Psoas muscle (tissue), 8 donors: ENCODE results near the gene KLHL29. TPM values are rescaled to one million over a fixed set of nuclear protein-coding genes. Genes with fewer than 3 reads are reported as not detected.

ENCODE experiments used
- ATAC-seq, 4 donors: fragments of 200-7000 bp; cut with Tn5 transposase; one replicate each; pipeline ENCODE4 v1.9.1; 2020; ENCODE audit warnings: moderate library complexity in 3 of 4, mild to moderate bottlenecking in 2 of 4
- DNase-seq, 2 donors: peaks; one replicate each; pipeline ENCODE4 v3.0.0-alpha.2; 2020
- H3K27ac ChIP-seq: fragments of 200-600 bp; one replicate; pipeline ENCODE4 v1.8.0; 2022
- H3K27me3 ChIP-seq, 3 donors: fragments of 200-600 bp in 1 of 3; one replicate each; pipeline versions ENCODE4 v1.6.1 to v1.8.0; 2013 to 2022; ENCODE audit warnings: low read length in 2 of 3, mild to moderate bottlenecking in 2 of 3, moderate library complexity in 1 of 3; ENCODE audit not compliant: insufficient read depth in 3 of 3
- H3K36me3 ChIP-seq, 2 donors: fragments of 200-600 bp in 1 of 2; one replicate each; pipeline versions ENCODE4 v1.6.1 to v1.8.0; 2013 to 2022; ENCODE audit warnings: low read depth in 1 of 2, mild to moderate bottlenecking in 1 of 2, moderate library complexity in 1 of 2; ENCODE audit not compliant: insufficient read depth in 1 of 2
- H3K4me1 ChIP-seq: fragments of 200-600 bp; one replicate; pipeline ENCODE4 v1.8.0; 2022
- H3K4me3 ChIP-seq: fragments of 200-600 bp; one replicate; pipeline ENCODE4 v1.8.0; 2022; ENCODE audit warnings: mild to moderate bottlenecking
- H3K9me3 ChIP-seq: fragments of 200-600 bp; one replicate; pipeline ENCODE4 v1.8.0; 2022
- WGBS, 3 donors: extraction: QIAGEN DNeasy Blood & Tissue Kit; methylation state at CpG; one replicate each; pipeline versions ENCODE4 v1.1.6 to v1.1.7; 2013; 5-methylcytosine and 5-hydroxymethylcytosine counted together
- intact Hi-C, 2 donors: fragments of 100-400 bp; cut with DNase I; formaldehyde crosslinking; loops; one replicate each; pipeline versions ENCODE4 v1.11.0 to v1.14.2; 2022
- polyA plus RNA-seq, 3 donors: library from polyadenylated mRNA; stranded (reverse); fragments of 200-250 nt; gene quantifications; one replicate each; pipeline ENCODE4 v1.2.3, GENCODE V29; 2013
- total RNA-seq, 4 donors: library from RNA; stranded (reverse); fragmentation: NEBNext Ultra II Directional in 2 of 4; extraction: Animal tissue kit (Norgen Biotek cat#: 25700) in 2 of 4; gene quantifications; one replicate each; pipeline versions ENCODE4 v1.2.1 to v1.2.4, GENCODE V29; 2021 to 2023
- TF ChIP-seq, protein P1 (sequence below): fragments of 200-600 bp; IDR thresholded peaks from one replicate; pipeline ENCODE4 v1.8.0; 2022; ENCODE audit warnings: antibody characterized with exemption
- donor health status: healthy with polysubstance abuse.
- donor health status: DM: no; HTN: no; CAD: no; lungs with moderate emphysema.
- donor health status: Bipolar disorder and iron deficiency.
- donor health status: healthy.
- donor health status: DM: yes; HTN: yes; CAD: no.
- donor health status: DM: no; HTN: no; CAD: no.
- donor health status: DM: no; HTN: no; CAD: no.
- donor health status: DM: yes; HTN: yes; CAD: no.

KLHL29 gene
- total and polyA plus RNA-seq, 7 donors, result 4.4 to 14.1 (median 6.8) TPM

DNA sequence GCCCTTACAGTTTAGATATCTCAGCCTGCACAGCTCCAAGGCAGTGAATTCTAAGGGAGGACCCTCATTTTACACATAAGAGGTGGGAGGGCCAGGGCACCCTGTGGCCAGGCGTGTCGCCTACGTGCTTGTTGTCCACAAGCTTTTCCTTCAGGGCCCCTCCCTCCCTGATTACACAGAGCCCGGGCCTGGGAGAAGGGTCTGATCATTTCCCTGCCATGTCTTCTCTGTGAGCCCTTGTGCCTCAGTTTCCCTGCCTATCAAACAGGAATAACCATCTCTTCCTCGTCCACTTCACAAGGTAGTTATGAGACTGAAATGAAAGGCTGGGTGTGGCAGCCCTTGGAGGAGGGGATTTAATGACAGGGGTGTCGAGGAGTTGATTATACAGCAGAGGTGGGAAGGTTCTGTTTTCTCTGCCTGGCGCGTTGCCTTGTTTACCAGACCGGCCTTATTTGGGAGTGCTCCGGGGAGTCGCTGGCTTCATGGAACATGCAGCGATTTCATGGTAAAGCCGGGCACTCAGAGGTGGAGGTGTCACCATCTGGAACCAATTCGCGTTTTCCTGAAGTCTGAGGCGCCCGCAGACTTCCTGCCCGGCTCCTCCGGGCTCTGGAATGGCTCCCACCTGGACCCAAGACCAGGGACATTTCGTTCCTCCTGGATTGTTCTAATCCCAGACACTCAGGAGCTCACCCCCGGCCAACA lies 208.9 kb downstream of the KLHL29 start:
- Histone ChIP-seq H3K27ac (peak overlapping the region; percentile 27), H3K9me3 (no peaks in the 10 kb centered on the region), H3K4me1 (peaks cover 52% of the 10 kb centered on the region), H3K36me3 (no peaks in the 10 kb centered on the region), H3K4me3 (no peak overlapping the region), H3K27me3 (no peaks in the 10 kb centered on the region)
- intact Hi-C loops, result no loop called here
- ATAC-seq (no peak), DNase-seq (no peak)
- WGBS, 3 donors, result 55 to 72% (median 62%) methylated on average over 20 to 21 of the region's 21 CpGs
- TF ChIP-seq, protein P1, sequence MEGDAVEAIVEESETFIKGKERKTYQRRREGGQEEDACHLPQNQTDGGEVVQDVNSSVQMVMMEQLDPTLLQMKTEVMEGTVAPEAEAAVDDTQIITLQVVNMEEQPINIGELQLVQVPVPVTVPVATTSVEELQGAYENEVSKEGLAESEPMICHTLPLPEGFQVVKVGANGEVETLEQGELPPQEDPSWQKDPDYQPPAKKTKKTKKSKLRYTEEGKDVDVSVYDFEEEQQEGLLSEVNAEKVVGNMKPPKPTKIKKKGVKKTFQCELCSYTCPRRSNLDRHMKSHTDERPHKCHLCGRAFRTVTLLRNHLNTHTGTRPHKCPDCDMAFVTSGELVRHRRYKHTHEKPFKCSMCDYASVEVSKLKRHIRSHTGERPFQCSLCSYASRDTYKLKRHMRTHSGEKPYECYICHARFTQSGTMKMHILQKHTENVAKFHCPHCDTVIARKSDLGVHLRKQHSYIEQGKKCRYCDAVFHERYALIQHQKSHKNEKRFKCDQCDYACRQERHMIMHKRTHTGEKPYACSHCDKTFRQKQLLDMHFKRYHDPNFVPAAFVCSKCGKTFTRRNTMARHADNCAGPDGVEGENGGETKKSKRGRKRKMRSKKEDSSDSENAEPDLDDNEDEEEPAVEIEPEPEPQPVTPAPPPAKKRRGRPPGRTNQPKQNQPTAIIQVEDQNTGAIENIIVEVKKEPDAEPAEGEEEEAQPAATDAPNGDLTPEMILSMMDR, result no peak

DNA sequence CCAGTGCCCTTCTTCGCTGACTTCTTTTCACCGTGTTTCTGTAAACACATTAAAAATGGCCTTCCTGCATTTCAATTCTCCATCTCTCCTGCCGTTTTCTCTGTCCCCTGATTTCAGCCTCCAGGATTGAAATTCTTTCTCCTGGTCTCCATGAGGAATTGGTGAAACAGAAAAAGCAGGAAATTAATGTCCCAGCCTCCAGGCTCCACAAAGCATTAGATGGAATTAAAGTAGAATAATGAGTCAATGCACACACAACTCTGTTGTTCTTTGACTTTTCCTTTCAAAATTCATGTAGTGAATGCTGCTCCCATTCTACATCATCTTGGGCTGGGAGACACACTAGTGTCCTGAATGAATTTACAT lies 209.5 kb downstream of the KLHL29 start:
- TF ChIP-seq, protein P1, result no peak
- 43 to 68% (median 58%) methylated on average over 3 of the region's 3 CpGs for WGBS, 3 donors
- Histone ChIP-seq H3K27ac (peak overlapping the region; percentile 27), H3K36me3 (no peaks in the 10 kb centered on the region), H3K27me3 (no peaks in the 10 kb centered on the region), H3K4me3 (no peak overlapping the region), H3K9me3 (no peaks in the 10 kb centered on the region), H3K4me1 (peaks cover 47% of the 10 kb centered on the region)
- DNase-seq, result no peak
- ATAC-seq, result no peak
- intact Hi-C loops, result no loop called here

DNA sequence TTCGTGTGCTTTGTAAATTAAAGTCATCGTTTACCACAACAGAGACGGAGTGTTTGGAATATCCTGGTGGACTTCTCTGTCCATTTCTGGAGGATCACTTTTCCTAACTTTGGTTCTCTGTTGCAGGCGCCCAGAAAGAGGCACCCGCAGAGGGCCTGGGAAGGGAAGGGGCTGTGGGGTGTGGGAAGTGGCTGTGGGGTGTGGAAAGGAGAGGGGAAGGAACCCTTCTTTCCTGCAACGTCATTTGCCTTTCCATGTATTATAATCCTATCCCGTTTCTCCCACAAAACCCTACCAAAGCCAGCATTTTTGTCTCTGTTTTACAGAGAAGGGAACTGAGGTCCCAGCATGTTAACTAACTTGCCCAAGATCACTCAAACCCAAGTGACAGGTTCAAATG lies 210.0 kb downstream of the KLHL29 start:
- H3K27ac ChIP-seq, result peak overlapping the region; percentile 86
- H3K4me1 ChIP-seq, result peaks cover 43% of the 10 kb centered on the region
- H3K27me3 ChIP-seq, result no peaks in the 10 kb centered on the region
- H3K36me3 ChIP-seq, result no peaks in the 10 kb centered on the region
- 77 to 81% (median 80%) methylated on average over 7 of the region's 7 CpGs for WGBS, 3 donors
- ATAC-seq, result no peak
- TF ChIP-seq, protein P1, result no peak
- DNase-seq, result no peak
- peak overlapping the region; percentile 46 for H3K4me3 ChIP-seq
- intact Hi-C loops, result no loop called here
- no peaks in the 10 kb centered on the region for H3K9me3 ChIP-seq

DNA sequence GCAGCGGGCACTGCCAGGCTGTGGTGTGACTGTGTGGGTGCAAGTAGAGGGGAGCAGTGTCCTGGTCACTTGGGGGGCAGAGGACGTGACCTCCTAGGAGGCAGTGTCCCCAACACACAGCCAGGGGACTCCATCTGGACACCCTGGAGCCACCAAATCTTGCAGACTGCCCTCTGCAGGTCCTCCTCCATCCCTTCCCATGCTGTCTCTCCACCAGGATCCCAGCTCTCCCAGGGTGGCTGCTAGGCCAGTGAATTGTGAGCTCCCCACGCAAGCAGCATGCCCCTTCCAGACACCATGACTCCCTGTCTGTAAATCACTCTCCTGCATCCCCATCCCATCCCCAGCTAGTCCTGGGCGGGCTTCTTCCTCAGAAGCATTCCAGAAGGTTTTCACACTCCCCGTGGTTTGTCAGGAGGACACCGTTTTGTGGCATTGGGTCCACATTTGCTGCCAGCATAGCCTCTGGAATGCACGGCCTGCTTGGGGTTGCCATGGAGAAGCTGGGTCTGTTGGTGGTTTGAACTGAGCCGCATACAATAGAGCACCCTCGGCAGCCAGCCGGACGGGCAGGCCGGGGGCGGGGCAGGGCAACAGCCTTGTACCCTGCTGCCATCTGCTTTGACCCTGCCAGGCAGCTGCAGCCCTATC lies 210.7 kb downstream of the KLHL29 start:
- TF ChIP-seq, protein P1, result no peak
- WGBS, 3 donors, result 38 to 54% (median 41%) methylated on average over 12 to 13 of the region's 13 CpGs
- intact Hi-C loops, result no loop called here
- peak; percentile 39 to 74 for DNase-seq
- Histone ChIP-seq H3K9me3 (no peaks in the 10 kb centered on the region), H3K4me3 (peak overlapping the region; percentile 46), H3K36me3 (no peaks in the 10 kb centered on the region), H3K27me3 (no peaks in the 10 kb centered on the region), H3K4me1 (peaks cover 43% of the 10 kb centered on the region), H3K27ac (peak overlapping the region; percentile 86)
- ATAC-seq, result peak; percentile 69 to 79 (median 76)
